MM.1S (cell line): ENCODE results near the gene BCL11B.

Source experiments
- EZH2 ChIP-seq: fragments of 300-600 bp; sonication (generic); optimal IDR thresholded peaks from 2 replicates; pipeline ENCODE3; 2017; ENCODE audit warnings: low read depth, mild to moderate bottlenecking, antibody characterized with exemption, low read length, mixed read lengths
- EZH2phosphoT487 ChIP-seq: fragments of 300-600 bp; sonication (generic); IDR thresholded peaks from 2 replicates; pipeline ENCODE4 v1.6.1; 2018; ENCODE audit warnings: antibody characterized with exemption, low read length
- TF ChIP-seq, protein P1 (sequence below): fragments of 300-600 bp; sonication (generic); IDR thresholded peaks from 2 replicates; pipeline ENCODE4 v1.5.1; 2016; ENCODE audit warnings: antibody characterized with exemption, low read length, mixed read lengths

DNA sequence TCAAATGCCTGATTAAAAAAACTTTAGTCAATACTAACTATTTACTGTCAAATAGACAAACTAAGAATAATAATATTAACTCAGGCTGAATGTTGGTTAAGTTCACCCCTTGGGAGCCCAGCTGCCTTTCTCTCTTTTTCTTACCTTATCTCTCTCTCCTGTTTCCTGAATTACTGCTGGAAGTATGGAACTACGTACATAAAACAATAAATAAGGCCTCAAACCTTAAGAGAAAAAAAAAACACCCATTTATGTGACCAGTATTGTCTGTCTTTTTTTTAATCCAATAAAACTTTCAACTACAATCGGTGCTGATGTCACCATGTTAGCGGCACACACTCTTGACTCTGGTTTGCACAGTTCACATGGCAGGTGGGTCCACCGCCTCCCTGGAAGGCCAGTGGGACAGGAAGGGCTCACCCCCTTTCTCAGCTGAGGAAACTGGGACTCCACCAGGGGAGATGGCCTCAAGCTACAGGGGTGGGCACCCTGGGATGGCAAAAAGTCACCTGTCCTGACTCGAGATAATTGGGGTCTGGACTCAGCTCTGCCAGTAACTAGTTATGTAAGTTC, 21.3 kb downstream of the BCL11B start:
- TF ChIP-seq, protein P1, sequence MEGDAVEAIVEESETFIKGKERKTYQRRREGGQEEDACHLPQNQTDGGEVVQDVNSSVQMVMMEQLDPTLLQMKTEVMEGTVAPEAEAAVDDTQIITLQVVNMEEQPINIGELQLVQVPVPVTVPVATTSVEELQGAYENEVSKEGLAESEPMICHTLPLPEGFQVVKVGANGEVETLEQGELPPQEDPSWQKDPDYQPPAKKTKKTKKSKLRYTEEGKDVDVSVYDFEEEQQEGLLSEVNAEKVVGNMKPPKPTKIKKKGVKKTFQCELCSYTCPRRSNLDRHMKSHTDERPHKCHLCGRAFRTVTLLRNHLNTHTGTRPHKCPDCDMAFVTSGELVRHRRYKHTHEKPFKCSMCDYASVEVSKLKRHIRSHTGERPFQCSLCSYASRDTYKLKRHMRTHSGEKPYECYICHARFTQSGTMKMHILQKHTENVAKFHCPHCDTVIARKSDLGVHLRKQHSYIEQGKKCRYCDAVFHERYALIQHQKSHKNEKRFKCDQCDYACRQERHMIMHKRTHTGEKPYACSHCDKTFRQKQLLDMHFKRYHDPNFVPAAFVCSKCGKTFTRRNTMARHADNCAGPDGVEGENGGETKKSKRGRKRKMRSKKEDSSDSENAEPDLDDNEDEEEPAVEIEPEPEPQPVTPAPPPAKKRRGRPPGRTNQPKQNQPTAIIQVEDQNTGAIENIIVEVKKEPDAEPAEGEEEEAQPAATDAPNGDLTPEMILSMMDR, result no peak
- no peak for TF ChIP-seq EZH2
- no peak for TF ChIP-seq EZH2phosphoT487
